NCI-H1048 (cell line): Measurements from ENCODE around the gene PLCD3.

Source experiments
- DNase-seq: peaks from one replicate; lab custom pipeline; 2025; lab: John Stamatoyannopoulos, UW

PLCD3 gene

GRCh38 chr17:45132320-45132571 lies at the start of gene PLCD3:
TSS of gene PLCD3 (minus strand) at chr17:45132515. CDS start at chr17:45132410, 105 bp downstream.
- DNase-seq, result peak; percentile 67

GRCh38 chr17:45177563-45177962 lies 45.2 kb upstream of the PLCD3 start:
- DNase-seq, result no peak

- DNase-seq, result no peak
These were observed 43.4 kb upstream of the PLCD3 start for GRCh38 chr17:45175759-45176115.

- DNase-seq, result no peak
These were observed 40.4 kb upstream of the PLCD3 start for GRCh38 chr17:45172541-45173286.

GRCh38 chr17:45172232-45172540 lies 39.9 kb upstream of the PLCD3 start:
- DNase-seq, result no peak

GRCh38 chr17:45171338-45172231 lies 39.3 kb upstream of the PLCD3 start:
- DNase-seq, result no peak

GRCh38 chr17:45170931-45171337 lies 38.6 kb upstream of the PLCD3 start:
- no peak for DNase-seq

- no peak for DNase-seq
These were observed 38.1 kb upstream of the PLCD3 start for GRCh38 chr17:45170280-45170930.

GRCh38 chr17:45168991-45169752 lies 36.9 kb upstream of the PLCD3 start:
- no peak for DNase-seq

GRCh38 chr17:45164734-45165269 lies 32.5 kb upstream of the PLCD3 start:
- DNase-seq, result no peak

GRCh38 chr17:45162025-45162687 lies 29.8 kb upstream of the PLCD3 start:
- DNase-seq, result no peak

GRCh38 chr17:45161288-45162024 lies 29.1 kb upstream of the PLCD3 start, which contains the start of gene HEXIM2:
TSS of gene HEXIM2 (plus strand) at chr17:45161875. CDS start at chr17:45162794, 919 bp downstream.
- DNase-seq, result peak; percentile 99

- no peak for DNase-seq
These were observed 28.4 kb upstream of the PLCD3 start for GRCh38 chr17:45160447-45161287.

GRCh38 chr17:45156242-45156641 lies 23.9 kb upstream of the PLCD3 start:
- no peak for DNase-seq

- DNase-seq, result no peak
These were observed 23.2 kb upstream of the PLCD3 start for GRCh38 chr17:45155483-45155882.

- no peak for DNase-seq
These were observed 22.7 kb upstream of the PLCD3 start for GRCh38 chr17:45155029-45155428.

GRCh38 chr17:45150911-45151809 lies 18.8 kb upstream of the PLCD3 start:
- no peak for DNase-seq
